Peyer's patch (tissue), 4 donors: ENCODE results near the gene ZSCAN9.

Experiments used
- POLR2A ChIP-seq, 2 donors: fragments of 450-650 bp; IDR thresholded peaks; one replicate each; pipeline ENCODE4 v1.5.1; 2017; ENCODE audit warnings: antibody characterized with exemption in 2 of 2, mild to moderate bottlenecking in 2 of 2, moderate library complexity in 2 of 2
- TF ChIP-seq, protein P1 (sequence below), 6 experiments: fragments of 450-650 bp in 4 of 6; fragments of 200-600 bp in 2 of 6; sonication (generic) in 1 of 6; IDR thresholded peaks; one replicate each; pipeline ENCODE4 v1.5.1; 2017 to 2019; ENCODE audit warnings: antibody characterized with exemption in 6 of 6, mild to moderate bottlenecking in 3 of 6, moderate library complexity in 1 of 6

GRCh38 chr6:28206928-28207509 lies 18.1 kb upstream of the ZSCAN9 start:
- TF ChIP-seq, protein P1, sequence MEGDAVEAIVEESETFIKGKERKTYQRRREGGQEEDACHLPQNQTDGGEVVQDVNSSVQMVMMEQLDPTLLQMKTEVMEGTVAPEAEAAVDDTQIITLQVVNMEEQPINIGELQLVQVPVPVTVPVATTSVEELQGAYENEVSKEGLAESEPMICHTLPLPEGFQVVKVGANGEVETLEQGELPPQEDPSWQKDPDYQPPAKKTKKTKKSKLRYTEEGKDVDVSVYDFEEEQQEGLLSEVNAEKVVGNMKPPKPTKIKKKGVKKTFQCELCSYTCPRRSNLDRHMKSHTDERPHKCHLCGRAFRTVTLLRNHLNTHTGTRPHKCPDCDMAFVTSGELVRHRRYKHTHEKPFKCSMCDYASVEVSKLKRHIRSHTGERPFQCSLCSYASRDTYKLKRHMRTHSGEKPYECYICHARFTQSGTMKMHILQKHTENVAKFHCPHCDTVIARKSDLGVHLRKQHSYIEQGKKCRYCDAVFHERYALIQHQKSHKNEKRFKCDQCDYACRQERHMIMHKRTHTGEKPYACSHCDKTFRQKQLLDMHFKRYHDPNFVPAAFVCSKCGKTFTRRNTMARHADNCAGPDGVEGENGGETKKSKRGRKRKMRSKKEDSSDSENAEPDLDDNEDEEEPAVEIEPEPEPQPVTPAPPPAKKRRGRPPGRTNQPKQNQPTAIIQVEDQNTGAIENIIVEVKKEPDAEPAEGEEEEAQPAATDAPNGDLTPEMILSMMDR (IDR thresholded peaks at IDR 0.05): no peak
- TF ChIP-seq POLR2A (IDR thresholded peaks at IDR 0.05): no peak
